ENCODE results near the gene PIEZO2.

The PIEZO2 gene

DNA sequence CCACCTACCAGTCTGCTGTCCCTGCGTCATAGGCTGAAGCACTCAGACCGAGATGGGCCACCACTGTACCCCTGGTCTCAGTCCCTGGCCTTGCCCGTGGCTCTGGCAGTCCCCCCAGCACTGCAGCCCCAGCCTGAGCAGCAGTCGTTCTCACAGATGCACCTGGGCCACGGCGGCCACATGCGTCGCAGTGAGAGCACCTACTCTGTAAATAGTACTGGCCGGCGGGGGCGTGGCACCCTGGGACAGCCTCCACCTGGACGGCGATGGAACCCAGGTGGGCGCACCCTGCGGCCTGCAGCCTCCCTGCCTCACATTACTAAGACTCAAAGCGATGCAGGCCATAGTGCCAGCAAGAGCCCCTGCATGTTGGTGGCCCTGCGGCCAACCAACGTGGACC, 424.7 kb downstream of the PIEZO2 start:
- Histone ChIP-seq H3K27ac (ENCODE audit: low read depth, low read length, poor library complexity, severe bottlenecking) (no peak overlapping the region), H3K36me3 (ENCODE audit: insufficient read depth, low read length) (no peaks in the 10 kb centered on the region), H3K9ac (ENCODE audit: low read length) (no peak overlapping the region), H3K4me3 (ENCODE audit: low read depth, low read length, poor library complexity, severe bottlenecking) (no peak overlapping the region), H3K9me3 (ENCODE audit: low read length) (no peaks in the 10 kb centered on the region), H3K27me3 (ENCODE audit: insufficient read depth, low read length) (no peaks in the 10 kb centered on the region), H3K79me2 (ENCODE audit: insufficient read depth, low read length) (no peaks in the 10 kb centered on the region), H2AFZ (ENCODE audit: low read length) (no peak overlapping the region), H3K4me1 (ENCODE audit: insufficient read depth, low read length, severe bottlenecking) (no peaks in the 10 kb centered on the region), H4K20me1 (ENCODE audit: insufficient read depth, low read length) (no peaks in the 10 kb centered on the region), H3K9me2 (ENCODE audit: low read depth, low read length) (no peaks in the 10 kb centered on the region), H3F3A (ENCODE audit: insufficient read depth, low read length) (no peaks in the 10 kb centered on the region), H3K4me2 (ENCODE audit: low read length) (no peak overlapping the region)
- TF ChIP-seq, protein P1, sequence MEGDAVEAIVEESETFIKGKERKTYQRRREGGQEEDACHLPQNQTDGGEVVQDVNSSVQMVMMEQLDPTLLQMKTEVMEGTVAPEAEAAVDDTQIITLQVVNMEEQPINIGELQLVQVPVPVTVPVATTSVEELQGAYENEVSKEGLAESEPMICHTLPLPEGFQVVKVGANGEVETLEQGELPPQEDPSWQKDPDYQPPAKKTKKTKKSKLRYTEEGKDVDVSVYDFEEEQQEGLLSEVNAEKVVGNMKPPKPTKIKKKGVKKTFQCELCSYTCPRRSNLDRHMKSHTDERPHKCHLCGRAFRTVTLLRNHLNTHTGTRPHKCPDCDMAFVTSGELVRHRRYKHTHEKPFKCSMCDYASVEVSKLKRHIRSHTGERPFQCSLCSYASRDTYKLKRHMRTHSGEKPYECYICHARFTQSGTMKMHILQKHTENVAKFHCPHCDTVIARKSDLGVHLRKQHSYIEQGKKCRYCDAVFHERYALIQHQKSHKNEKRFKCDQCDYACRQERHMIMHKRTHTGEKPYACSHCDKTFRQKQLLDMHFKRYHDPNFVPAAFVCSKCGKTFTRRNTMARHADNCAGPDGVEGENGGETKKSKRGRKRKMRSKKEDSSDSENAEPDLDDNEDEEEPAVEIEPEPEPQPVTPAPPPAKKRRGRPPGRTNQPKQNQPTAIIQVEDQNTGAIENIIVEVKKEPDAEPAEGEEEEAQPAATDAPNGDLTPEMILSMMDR (IDR thresholded peaks at IDR 0.05; ENCODE audit: low read length) = no peak
- no peak for TF ChIP-seq EZH2 (IDR thresholded peaks at IDR 0.05; ENCODE audit: borderline replicate concordance, low read length)

DNA sequence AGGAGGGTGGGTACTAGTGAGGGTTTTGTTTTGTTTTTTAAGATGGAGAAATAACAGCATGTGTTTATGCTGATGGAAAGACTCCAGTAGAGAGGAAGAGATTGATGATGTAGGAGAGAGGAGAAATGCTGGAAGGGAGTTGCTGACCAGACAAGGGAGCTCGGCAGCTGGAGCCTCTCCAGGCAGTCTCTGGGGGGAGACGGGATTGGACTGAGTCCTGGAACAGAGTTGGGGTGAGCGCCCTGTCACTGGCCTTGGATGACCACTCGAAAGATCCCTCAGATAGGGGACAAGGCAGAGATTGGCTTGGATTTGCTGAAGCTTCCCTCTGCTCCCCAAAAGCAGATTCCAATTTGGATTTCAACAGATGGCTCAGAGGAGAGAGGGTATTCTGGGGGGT, 425.9 kb downstream of the PIEZO2 start:
- no peak overlapping the region for H2AFZ ChIP-seq (ENCODE audit: low read length)
- no peak overlapping the region for H3K4me2 ChIP-seq (ENCODE audit: low read length)
- no peaks in the 10 kb centered on the region for H3K4me1 ChIP-seq (ENCODE audit: insufficient read depth, low read length, severe bottlenecking)
- H3K79me2 ChIP-seq (ENCODE audit: insufficient read depth, low read length) = no peaks in the 10 kb centered on the region
- H3K9me3 ChIP-seq (ENCODE audit: low read length) = no peaks in the 10 kb centered on the region
- H3K36me3 ChIP-seq (ENCODE audit: insufficient read depth, low read length) = no peaks in the 10 kb centered on the region
- H3F3A ChIP-seq (ENCODE audit: insufficient read depth, low read length) = no peaks in the 10 kb centered on the region
- no peak overlapping the region for H3K4me3 ChIP-seq (ENCODE audit: low read depth, low read length, poor library complexity, severe bottlenecking)
- no peaks in the 10 kb centered on the region for H3K27me3 ChIP-seq (ENCODE audit: insufficient read depth, low read length)
- H3K27ac ChIP-seq (ENCODE audit: low read depth, low read length, poor library complexity, severe bottlenecking) = no peak overlapping the region
- TF ChIP-seq, protein P1 (IDR thresholded peaks at IDR 0.05; ENCODE audit: low read length) = no peak
- TF ChIP-seq EZH2 (IDR thresholded peaks at IDR 0.05; ENCODE audit: borderline replicate concordance, low read length) = no peak
- no peaks in the 10 kb centered on the region for H3K9me2 ChIP-seq (ENCODE audit: low read depth, low read length)
- no peaks in the 10 kb centered on the region for H4K20me1 ChIP-seq (ENCODE audit: insufficient read depth, low read length)
- H3K9ac ChIP-seq (ENCODE audit: low read length) = no peak overlapping the region

DNA sequence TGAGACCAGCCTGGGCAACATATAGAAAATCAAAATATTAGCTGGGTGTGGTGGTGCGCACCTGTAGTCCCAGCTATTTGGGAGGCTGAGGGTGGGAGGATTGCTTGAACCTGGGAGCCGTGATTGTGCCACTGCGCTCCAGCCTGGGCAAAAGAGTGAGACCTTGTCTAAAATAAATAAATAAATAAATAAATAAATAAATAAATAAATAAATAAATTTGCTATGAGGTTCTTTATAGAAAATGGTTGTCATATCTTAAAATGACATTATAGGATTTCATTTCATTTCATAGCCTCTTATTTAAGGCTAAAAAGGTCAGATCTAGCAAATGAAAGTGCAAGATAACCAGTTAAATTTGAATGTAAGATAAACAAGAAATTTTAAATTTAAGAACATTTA, 430.6 kb downstream of the PIEZO2 start:
- Histone ChIP-seq H3K36me3 (ENCODE audit: insufficient read depth, low read length) (no peaks in the 10 kb centered on the region), H3K27ac (ENCODE audit: low read depth, low read length, poor library complexity, severe bottlenecking) (no peak overlapping the region), H2AFZ (ENCODE audit: low read length) (no peak overlapping the region), H3K4me3 (ENCODE audit: low read depth, low read length, poor library complexity, severe bottlenecking) (no peak overlapping the region), H3K27me3 (ENCODE audit: insufficient read depth, low read length) (no peaks in the 10 kb centered on the region), H4K20me1 (ENCODE audit: insufficient read depth, low read length) (no peaks in the 10 kb centered on the region), H3K4me2 (ENCODE audit: low read length) (no peak overlapping the region), H3K9me3 (ENCODE audit: low read length) (no peaks in the 10 kb centered on the region), H3K79me2 (ENCODE audit: insufficient read depth, low read length) (no peaks in the 10 kb centered on the region), H3K4me1 (ENCODE audit: insufficient read depth, low read length, severe bottlenecking) (no peaks in the 10 kb centered on the region), H3F3A (ENCODE audit: insufficient read depth, low read length) (no peaks in the 10 kb centered on the region), H3K9ac (ENCODE audit: low read length) (no peak overlapping the region), H3K9me2 (ENCODE audit: low read depth, low read length) (no peaks in the 10 kb centered on the region)
- no peak for TF ChIP-seq EZH2 (IDR thresholded peaks at IDR 0.05; ENCODE audit: borderline replicate concordance, low read length)
- TF ChIP-seq, protein P1 (IDR thresholded peaks at IDR 0.05; ENCODE audit: low read length) = no peak

All from OCI-LY1 (cell line).